Karpas-422 (cell line): ENCODE data around the gene PRKD2. TPM values are rescaled to one million over a fixed set of nuclear protein-coding genes. Genes with fewer than 3 reads are reported as not detected.
"Not testable (repeated sequence)": the region's sequence is repeated elsewhere in the genome, so short reads cannot be mapped to it uniquely, and the experiment has no call there.

Experiments used
- DNase-seq: peaks from one replicate; pipeline ENCODE4 v3.0.0-alpha.2; 2015
- H2AFZ ChIP-seq: fragments of 200-600 bp; sonication (generic); 2 replicates; pipeline ENCODE4 v1.6.1; 2014; ENCODE audit warnings: antibody characterized with exemption, low read length, mixed read lengths
- H3K27ac ChIP-seq: fragments of 200-600 bp; sonication (generic); 2 replicates; pipeline ENCODE4 v1.5.1; 2014; ENCODE audit warnings: mild to moderate bottlenecking, low read length, moderate library complexity
- H3K27me3 ChIP-seq: fragments of 200-600 bp; sonication (generic); 2 replicates; pipeline ENCODE4 v1.6.1; 2014; ENCODE audit warnings: low read length, mixed read lengths
- H3K36me3 ChIP-seq: fragments of 200-600 bp; sonication (generic); 2 replicates; pipeline ENCODE4 v1.6.1; 2014; ENCODE audit warnings: low read length, mixed read lengths; ENCODE audit not compliant: insufficient read depth
- H3K4me1 ChIP-seq: fragments of 200-600 bp; sonication (generic); 2 replicates; pipeline ENCODE4 v1.6.1; 2014; ENCODE audit warnings: mild to moderate bottlenecking, low read length, mixed read lengths
- H3K4me2 ChIP-seq: fragments of 200-600 bp; sonication (generic); 2 replicates; pipeline ENCODE4 v1.6.1; 2014; ENCODE audit warnings: low read length, low read depth, mild to moderate bottlenecking; ENCODE audit not compliant: poor library complexity, severe bottlenecking
- H3K4me3 ChIP-seq: fragments of 200-600 bp; sonication (generic); 2 replicates; pipeline ENCODE4 v1.5.1; 2014; ENCODE audit warnings: mild to moderate bottlenecking, antibody characterized with exemption, low read length, mixed read lengths
- H3K79me2 ChIP-seq: fragments of 200-600 bp; sonication (generic); 2 replicates; pipeline ENCODE4 v1.6.1; 2014; ENCODE audit warnings: mild to moderate bottlenecking, low read length, mixed read lengths
- H3K9ac ChIP-seq: fragments of 200-600 bp; sonication (generic); 2 replicates; pipeline ENCODE4 v1.6.0; 2014; ENCODE audit warnings: low read length
- H3K9me2 ChIP-seq: fragments of 200-600 bp; sonication (generic), shearing (Covaris generic); replicated peaks from 2 replicates; pipeline ENCODE4 v1.6.0; 2014; ENCODE audit warnings: mild to moderate bottlenecking, low read length, moderate library complexity; ENCODE audit not compliant: insufficient read depth
- H3K9me3 ChIP-seq: fragments of 300-700, 200-600 bp; sonication (generic); 2 replicates; pipeline ENCODE4 v1.6.1; 2014; ENCODE audit warnings: low read length, mixed read lengths
- H4K20me1 ChIP-seq: fragments of 200-600 bp; sonication (generic); 2 replicates; pipeline ENCODE4 v1.6.1; 2014; ENCODE audit warnings: mild to moderate bottlenecking, antibody characterized with exemption, low read length, low read depth; ENCODE audit not compliant: insufficient read depth
- small RNA-seq: library from RNA; depleted of rRNA; stranded (forward); fragments of <200 nt; gene quantifications from one replicate; pipeline ENCODE3, GENCODE V24; 2014
- total RNA-seq: library from RNA; depleted of rRNA; stranded (reverse); fragments of >200 nt; shearing (Covaris generic); gene quantifications from 2 replicates; pipeline ENCODE4 v1.2.3, GENCODE V29; 2014; ENCODE audit warnings: low replicate concordance; rRNA removed

The PRKD2 gene
- total RNA-seq, 1 experiment from 2014 or later, result 20.0 TPM

DNA sequence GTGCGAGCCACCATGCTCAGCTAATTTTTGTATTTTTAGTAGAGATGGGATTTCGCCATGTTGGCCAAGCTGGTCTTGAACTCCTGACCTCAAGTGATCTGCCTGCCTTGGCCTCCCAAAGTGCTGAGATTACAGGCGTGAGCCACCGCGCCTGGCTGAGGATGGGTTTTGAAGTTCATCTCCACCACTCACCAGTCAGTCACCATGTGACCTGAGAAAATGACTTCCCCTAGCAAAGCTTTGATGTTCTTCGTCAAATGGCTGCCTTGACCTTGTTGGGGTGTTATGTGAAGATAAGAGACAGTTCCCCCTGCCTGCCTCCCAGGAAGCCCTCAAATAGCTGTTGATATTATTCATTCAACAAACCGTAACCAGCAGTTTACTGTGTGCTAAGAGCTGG lies 87.9 kb downstream of the PRKD2 start:
- not testable (repeated sequence) for H4K20me1 ChIP-seq, H3K4me2 ChIP-seq, H3K9me3 ChIP-seq, H2AFZ ChIP-seq, H3K9me2 ChIP-seq, DNase-seq, H3K4me3 ChIP-seq, H3K36me3 ChIP-seq, H3K9ac ChIP-seq, H3K27ac ChIP-seq, H3K27me3 ChIP-seq, H3K79me2 ChIP-seq, H3K4me1 ChIP-seq

DNA sequence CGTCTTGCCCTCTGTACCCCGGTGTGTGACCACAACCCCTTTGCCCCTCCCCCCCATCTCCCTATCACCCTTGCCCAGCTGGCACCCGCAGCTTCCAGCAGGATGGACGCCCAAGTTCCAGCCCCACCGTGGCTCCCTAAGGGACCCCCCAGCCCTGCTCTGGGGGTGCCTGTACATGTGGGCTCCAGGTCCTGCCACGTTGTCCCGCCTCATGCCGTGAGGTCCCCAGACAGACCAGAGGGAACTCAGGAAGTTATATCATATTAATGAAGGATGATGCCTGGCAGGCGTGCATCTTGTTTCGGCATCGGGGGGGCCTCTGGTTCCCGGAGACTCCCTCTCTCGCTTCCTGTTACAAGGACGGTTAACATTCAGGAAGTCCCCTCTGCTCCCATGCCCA lies 90.5 kb downstream of the PRKD2 start:
- DNase-seq, result no peak
- no peaks in the 10 kb centered on the region for H3K79me2 ChIP-seq
- H3K27ac ChIP-seq, result no peak overlapping the region

DNA sequence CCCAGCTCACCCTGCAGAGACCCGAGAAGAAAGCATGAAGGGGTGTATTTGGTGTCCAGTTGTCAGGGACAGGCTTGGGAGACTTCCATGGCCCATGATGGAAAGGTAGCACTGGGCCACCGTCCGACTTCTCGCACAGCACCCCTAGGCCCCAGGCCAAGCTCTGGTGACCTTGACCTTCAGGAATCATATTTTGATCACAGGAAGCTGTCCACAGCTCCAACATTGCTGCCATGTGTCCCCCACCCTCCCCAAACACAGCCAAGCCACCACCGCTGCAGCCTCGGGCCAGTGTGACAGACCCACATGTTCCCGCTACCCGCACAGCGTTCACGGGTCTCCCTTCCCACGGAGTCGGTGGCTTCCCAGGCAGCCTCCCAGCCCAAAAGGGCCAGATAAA lies 91.2 kb downstream of the PRKD2 start:
- Histone ChIP-seq H2AFZ (no peak overlapping the region), H3K4me2 (no peak overlapping the region)

More for the DNA sequence above, 90.5 kb downstream of the PRKD2 start:
- Histone ChIP-seq H3K9me3 (no peaks in the 10 kb centered on the region), H4K20me1 (no peaks in the 10 kb centered on the region), H3K4me2 (no peak overlapping the region), H3K9ac (no peak overlapping the region), H3K9me2 (no peaks in the 10 kb centered on the region), H3K4me1 (no peaks in the 10 kb centered on the region), H3K27me3 (no peaks in the 10 kb centered on the region), H3K4me3 (no peak overlapping the region), H3K36me3 (no peaks in the 10 kb centered on the region), H2AFZ (no peak overlapping the region)

DNA sequence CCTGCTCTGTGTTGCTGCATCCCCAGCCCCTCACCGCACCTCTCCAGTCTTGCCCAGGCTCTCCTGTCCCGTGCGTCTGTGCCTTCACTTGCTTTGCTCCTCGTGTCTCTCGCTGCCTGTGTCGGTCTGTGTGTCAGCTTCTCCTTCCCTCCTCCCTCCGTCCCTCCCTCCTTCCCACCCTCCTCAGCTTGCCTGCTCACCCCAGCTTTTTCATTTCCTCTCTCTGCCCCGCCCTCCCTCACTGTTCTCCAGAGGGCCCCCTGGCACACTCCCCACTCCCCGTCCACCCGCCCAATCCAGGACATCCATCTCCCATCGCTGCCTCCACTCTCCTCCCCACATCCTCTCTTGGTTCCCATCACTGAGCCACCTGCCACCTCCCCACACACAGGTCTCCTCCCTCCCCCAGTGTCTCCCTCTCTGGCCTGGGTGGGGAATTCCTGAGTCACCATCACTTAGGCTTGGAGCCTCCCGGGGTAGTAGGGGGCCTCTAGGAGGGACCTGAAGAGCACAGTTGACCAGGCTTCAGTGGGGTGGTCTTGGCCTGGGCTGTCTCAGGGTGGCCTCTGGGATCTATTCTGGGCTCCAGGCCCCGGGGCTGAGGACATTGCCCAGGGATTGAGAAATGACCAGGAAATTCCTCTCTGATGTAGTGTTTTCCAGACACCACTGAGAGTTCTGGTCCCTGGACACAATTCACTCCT lies 91.8 kb downstream of the PRKD2 start, which contains the start of gene PTGIR:
Gene PTGIR, minus strand, starts transcription at position 132 of the 704 bp plus-strand sequence. CDS start 864 bp downstream, outside the sequence.
- Histone ChIP-seq H3K9me3 (no peaks in the 10 kb centered on the region), H3K9ac (no peak within 1 kb of the TSS), H3K36me3 (no peaks in the 10 kb centered on the region), H4K20me1 (no peaks in the 10 kb centered on the region), H3K27me3 (no peaks in the 10 kb centered on the region), H3K4me3 (no peak within 1 kb of the TSS), H2AFZ (no peak within 1 kb of the TSS), H3K79me2 (no peaks in the 10 kb centered on the region), H3K27ac (no peak within 1 kb of the TSS), H3K4me2 (no peak within 1 kb of the TSS), H3K9me2 (no peaks in the 10 kb centered on the region), H3K4me1 (no peaks in the 10 kb centered on the region)
- DNase-seq, result no peak

More for the DNA sequence above, 91.2 kb downstream of the PRKD2 start:
- Histone ChIP-seq H3K79me2 (no peaks in the 10 kb centered on the region), H3K4me1 (no peaks in the 10 kb centered on the region), H3K9me2 (no peaks in the 10 kb centered on the region), H4K20me1 (no peaks in the 10 kb centered on the region), H3K36me3 (no peaks in the 10 kb centered on the region), H3K9ac (no peak overlapping the region), H3K9me3 (no peaks in the 10 kb centered on the region), H3K4me3 (no peak overlapping the region), H3K27ac (no peak overlapping the region), H3K27me3 (no peaks in the 10 kb centered on the region)
- DNase-seq, result no peak

Small RNA genes within 50 kb of the gene (small RNA-seq; reads per million reads assigned to genes)
- gene MIR320E (not detected), gene RF00019 (not detected), gene RN7SL364P (not detected)

Other genes with a start within 250 kb of the PRKD2 start
- not detected in 2 replicates for gene PNMA8A, start 245.6 kb downstream of the PRKD2 start, total RNA-seq
- gene PNMA8B, start 221.2 kb downstream of the PRKD2 start, total RNA-seq, result not detected in 2 replicates
- gene CALM3, start 115.8 kb downstream of the PRKD2 start, total RNA-seq, result 103 and 122 TPM in 2 replicates
- gene PTGIR, start 92.0 kb downstream of the PRKD2 start, total RNA-seq, result not detected in 2 replicates
- not detected in 2 replicates for gene GNG8, start 80.9 kb downstream of the PRKD2 start, total RNA-seq
- gene DACT3, start 55.9 kb downstream of the PRKD2 start, total RNA-seq, result 0.14 and 0.19 TPM in 2 replicates
- 14.6 and 18.4 TPM in 2 replicates for gene FKRP, start 28.9 kb upstream of the PRKD2 start, total RNA-seq
- 37.5 and 55.2 TPM in 2 replicates for gene STRN4, start 29.3 kb upstream of the PRKD2 start, total RNA-seq
- gene SLC1A5, start 71.5 kb upstream of the PRKD2 start, total RNA-seq, result 116 and 189 TPM in 2 replicates
- gene AP2S1, start 133.7 kb upstream of the PRKD2 start, total RNA-seq, result 63.7 and 85.5 TPM in 2 replicates
- 19.7 and 30.4 TPM in 2 replicates for gene ARHGAP35, start 143.9 kb upstream of the PRKD2 start, total RNA-seq